ENCODE results near the gene GDPD3. TPM values are rescaled to one million over a fixed set of nuclear protein-coding genes. Genes with fewer than 3 reads are reported as not detected.

Gene GDPD3
- total and polyA plus RNA-seq, 2 experiments from 2014 or later = 0.94 to 1.4 TPM

DNA sequence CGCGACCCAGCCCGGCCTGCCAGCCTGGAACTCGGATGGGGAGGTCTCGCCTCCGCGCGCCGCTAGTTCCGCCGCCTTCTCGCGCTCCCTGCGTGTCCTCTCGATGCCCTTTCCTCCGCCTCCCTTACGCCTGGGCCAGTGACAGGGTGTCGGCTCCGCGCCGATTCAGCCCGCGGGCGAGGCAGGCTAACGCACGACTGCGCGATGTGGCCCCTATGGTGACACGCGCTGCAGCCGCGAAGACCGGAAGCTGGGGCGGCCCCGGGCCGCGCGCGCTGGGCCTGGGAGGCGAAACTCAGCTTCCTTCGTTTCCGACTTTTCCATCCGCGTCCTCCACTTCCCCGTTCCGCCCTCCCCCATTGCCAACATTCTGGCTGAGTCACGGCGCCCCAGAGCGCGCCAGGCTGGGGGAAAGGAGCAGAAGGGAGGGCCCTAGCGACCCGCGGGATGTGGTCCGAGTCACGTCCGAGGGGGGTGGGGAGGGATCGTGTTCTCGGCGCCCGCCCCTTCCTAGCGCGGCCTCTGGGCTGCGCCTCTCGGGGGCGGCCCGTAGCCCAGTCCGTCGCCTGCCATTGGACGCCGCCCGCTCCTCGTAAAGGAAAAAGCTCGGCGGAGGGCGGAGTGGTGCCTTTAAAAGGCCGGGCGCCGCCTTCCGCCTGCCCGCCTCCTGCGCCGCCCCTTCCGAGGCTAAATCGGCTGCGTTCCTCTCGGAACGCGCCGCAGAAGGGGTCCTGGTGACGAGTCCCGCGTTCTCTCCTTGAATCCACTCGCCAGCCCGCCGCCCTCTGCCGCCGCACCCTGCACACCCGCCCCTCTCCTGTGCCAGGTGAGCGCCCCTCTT is 48.0 kb downstream of the GDPD3 start, which contains the start of gene ALDOA:
Gene ALDOA (plus strand): TSS at position 659 of the 841 bp plus-strand sequence. CDS start 1,138 bp downstream, outside the sequence.
- Histone ChIP-seq H4K20me1 (replicated peaks; ENCODE audit: insufficient read depth) (peaks cover 23% of the 10 kb centered on the region; the same call in 1 of the 2 replicates), H3K36me3 (ENCODE audit: insufficient read depth) (peaks cover 16% of the 10 kb centered on the region), H3K4me3 (peak within 1 kb of the TSS; percentile 97), H3K27ac (ENCODE audit: low read depth) (peak within 1 kb of the TSS; percentile 96), H3K79me2 (replicated peaks; ENCODE audit: insufficient read depth) (peaks cover 36% of the 10 kb centered on the region), H2AFZ (peak within 1 kb of the TSS; percentile 84; the same call in 1 of the 2 replicates), H3K27me3 (ENCODE audit: insufficient read depth) (no peaks in the 10 kb centered on the region), H3F3A (replicated peaks; ENCODE audit: low read depth) (peaks cover 47% of the 10 kb centered on the region), H3K4me2 (peak within 1 kb of the TSS; percentile 99), H3K9me2 (ENCODE audit: insufficient read depth) (no peaks in the 10 kb centered on the region), H3K4me1 (ENCODE audit: insufficient read depth) (peaks cover 11% of the 10 kb centered on the region)
- H3K27me3 Mint-ChIP-seq (ENCODE audit: insufficient read depth, low read depth, poor library complexity) = peaks cover 27% of the 10 kb centered on the region
- peaks cover 42% of the 10 kb centered on the region for H3K36me3 Mint-ChIP-seq (ENCODE audit: low read depth)
- peak; percentile 98 for DNase-seq (ENCODE audit: low spot score)
- H3K27ac Mint-ChIP-seq = peak within 1 kb of the TSS; percentile 99
- H3K9me3 Mint-ChIP-seq = no peaks in the 10 kb centered on the region; the same call in 2 of the 3 replicates
- peaks cover 25% of the 10 kb centered on the region for H3K4me1 Mint-ChIP-seq
- peak within 1 kb of the TSS; percentile 96 for H3K4me3 Mint-ChIP-seq
- peak; percentile 82 for ATAC-seq
- TF ChIP-seq CREB1 (CRISPR knock-in tag; IDR thresholded peaks at IDR 0.05; ENCODE audit: low read depth) = peak; percentile 63; the same call in 1 of the 2 replicates
- TF ChIP-seq, protein P1, sequence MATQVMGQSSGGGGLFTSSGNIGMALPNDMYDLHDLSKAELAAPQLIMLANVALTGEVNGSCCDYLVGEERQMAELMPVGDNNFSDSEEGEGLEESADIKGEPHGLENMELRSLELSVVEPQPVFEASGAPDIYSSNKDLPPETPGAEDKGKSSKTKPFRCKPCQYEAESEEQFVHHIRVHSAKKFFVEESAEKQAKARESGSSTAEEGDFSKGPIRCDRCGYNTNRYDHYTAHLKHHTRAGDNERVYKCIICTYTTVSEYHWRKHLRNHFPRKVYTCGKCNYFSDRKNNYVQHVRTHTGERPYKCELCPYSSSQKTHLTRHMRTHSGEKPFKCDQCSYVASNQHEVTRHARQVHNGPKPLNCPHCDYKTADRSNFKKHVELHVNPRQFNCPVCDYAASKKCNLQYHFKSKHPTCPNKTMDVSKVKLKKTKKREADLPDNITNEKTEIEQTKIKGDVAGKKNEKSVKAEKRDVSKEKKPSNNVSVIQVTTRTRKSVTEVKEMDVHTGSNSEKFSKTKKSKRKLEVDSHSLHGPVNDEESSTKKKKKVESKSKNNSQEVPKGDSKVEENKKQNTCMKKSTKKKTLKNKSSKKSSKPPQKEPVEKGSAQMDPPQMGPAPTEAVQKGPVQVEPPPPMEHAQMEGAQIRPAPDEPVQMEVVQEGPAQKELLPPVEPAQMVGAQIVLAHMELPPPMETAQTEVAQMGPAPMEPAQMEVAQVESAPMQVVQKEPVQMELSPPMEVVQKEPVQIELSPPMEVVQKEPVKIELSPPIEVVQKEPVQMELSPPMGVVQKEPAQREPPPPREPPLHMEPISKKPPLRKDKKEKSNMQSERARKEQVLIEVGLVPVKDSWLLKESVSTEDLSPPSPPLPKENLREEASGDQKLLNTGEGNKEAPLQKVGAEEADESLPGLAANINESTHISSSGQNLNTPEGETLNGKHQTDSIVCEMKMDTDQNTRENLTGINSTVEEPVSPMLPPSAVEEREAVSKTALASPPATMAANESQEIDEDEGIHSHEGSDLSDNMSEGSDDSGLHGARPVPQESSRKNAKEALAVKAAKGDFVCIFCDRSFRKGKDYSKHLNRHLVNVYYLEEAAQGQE (IDR thresholded peaks at IDR 0.05; ENCODE audit: unreplicated experiment) = peak; percentile 31
- no peak for TF ChIP-seq NANOG (IDR thresholded peaks at IDR 0.05; ENCODE audit: borderline replicate concordance)
- TF ChIP-seq, protein P2, sequence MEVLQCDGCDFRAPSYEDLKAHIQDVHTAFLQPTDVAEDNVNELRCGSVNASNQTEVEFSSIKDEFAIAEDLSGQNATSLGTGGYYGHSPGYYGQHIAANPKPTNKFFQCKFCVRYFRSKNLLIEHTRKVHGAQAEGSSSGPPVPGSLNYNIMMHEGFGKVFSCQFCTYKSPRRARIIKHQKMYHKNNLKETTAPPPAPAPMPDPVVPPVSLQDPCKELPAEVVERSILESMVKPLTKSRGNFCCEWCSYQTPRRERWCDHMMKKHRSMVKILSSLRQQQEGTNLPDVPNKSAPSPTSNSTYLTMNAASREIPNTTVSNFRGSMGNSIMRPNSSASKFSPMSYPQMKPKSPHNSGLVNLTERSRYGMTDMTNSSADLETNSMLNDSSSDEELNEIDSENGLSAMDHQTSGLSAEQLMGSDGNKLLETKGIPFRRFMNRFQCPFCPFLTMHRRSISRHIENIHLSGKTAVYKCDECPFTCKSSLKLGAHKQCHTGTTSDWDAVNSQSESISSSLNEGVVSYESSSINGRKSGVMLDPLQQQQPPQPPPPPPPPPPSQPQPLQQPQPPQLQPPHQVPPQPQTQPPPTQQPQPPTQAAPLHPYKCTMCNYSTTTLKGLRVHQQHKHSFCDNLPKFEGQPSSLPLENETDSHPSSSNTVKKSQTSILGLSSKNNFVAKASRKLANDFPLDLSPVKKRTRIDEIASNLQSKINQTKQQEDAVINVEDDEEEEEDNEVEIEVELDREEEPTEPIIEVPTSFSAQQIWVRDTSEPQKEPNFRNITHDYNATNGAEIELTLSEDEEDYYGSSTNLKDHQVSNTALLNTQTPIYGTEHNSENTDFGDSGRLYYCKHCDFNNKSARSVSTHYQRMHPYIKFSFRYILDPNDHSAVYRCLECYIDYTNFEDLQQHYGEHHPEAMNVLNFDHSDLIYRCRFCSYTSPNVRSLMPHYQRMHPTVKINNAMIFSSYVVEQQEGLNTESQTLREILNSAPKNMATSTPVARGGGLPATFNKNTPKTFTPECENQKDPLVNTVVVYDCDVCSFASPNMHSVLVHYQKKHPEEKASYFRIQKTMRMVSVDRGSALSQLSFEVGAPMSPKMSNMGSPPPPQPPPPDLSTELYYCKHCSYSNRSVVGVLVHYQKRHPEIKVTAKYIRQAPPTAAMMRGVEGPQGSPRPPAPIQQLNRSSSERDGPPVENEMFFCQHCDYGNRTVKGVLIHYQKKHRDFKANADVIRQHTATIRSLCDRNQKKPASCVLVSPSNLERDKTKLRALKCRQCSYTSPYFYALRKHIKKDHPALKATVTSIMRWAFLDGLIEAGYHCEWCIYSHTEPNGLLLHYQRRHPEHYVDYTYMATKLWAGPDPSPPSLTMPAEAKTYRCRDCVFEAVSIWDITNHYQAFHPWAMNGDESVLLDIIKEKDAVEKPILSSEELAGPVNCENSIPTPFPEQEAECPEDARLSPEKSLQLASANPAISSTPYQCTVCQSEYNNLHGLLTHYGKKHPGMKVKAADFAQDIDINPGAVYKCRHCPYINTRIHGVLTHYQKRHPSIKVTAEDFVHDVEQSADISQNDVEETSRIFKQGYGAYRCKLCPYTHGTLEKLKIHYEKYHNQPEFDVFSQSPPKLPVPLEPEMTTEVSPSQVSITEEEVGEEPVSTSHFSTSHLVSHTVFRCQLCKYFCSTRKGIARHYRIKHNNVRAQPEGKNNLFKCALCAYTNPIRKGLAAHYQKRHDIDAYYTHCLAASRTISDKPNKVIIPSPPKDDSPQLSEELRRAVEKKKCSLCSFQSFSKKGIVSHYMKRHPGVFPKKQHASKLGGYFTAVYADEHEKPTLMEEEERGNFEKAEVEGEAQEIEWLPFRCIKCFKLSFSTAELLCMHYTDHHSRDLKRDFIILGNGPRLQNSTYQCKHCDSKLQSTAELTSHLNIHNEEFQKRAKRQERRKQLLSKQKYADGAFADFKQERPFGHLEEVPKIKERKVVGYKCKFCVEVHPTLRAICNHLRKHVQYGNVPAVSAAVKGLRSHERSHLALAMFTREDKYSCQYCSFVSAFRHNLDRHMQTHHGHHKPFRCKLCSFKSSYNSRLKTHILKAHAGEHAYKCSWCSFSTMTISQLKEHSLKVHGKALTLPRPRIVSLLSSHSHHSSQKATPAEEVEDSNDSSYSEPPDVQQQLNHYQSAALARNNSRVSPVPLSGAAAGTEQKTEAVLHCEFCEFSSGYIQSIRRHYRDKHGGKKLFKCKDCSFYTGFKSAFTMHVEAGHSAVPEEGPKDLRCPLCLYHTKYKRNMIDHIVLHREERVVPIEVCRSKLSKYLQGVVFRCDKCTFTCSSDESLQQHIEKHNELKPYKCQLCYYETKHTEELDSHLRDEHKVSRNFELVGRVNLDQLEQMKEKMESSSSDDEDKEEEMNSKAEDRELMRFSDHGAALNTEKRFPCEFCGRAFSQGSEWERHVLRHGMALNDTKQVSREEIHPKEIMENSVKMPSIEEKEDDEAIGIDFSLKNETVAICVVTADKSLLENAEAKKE (CRISPR knock-in tag; IDR thresholded peaks at IDR 0.05) = no peak
- no peak for TF ChIP-seq JUNB (IDR thresholded peaks at IDR 0.05; ENCODE audit: unreplicated experiment)
- TF ChIP-seq EZH2 (IDR thresholded peaks at IDR 0.05; ENCODE audit: low read depth, unreplicated experiment) = no peak
- TF ChIP-seq, protein P3, sequence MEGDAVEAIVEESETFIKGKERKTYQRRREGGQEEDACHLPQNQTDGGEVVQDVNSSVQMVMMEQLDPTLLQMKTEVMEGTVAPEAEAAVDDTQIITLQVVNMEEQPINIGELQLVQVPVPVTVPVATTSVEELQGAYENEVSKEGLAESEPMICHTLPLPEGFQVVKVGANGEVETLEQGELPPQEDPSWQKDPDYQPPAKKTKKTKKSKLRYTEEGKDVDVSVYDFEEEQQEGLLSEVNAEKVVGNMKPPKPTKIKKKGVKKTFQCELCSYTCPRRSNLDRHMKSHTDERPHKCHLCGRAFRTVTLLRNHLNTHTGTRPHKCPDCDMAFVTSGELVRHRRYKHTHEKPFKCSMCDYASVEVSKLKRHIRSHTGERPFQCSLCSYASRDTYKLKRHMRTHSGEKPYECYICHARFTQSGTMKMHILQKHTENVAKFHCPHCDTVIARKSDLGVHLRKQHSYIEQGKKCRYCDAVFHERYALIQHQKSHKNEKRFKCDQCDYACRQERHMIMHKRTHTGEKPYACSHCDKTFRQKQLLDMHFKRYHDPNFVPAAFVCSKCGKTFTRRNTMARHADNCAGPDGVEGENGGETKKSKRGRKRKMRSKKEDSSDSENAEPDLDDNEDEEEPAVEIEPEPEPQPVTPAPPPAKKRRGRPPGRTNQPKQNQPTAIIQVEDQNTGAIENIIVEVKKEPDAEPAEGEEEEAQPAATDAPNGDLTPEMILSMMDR (conservative IDR thresholded peaks at IDR 0.05; ENCODE audit: low read depth in 2 of 2) = no peak
- TF ChIP-seq STAT1 (IDR thresholded peaks at IDR 0.05; ENCODE audit: unreplicated experiment) = no peak
- no peak for TF ChIP-seq EZH2phosphoT487 (IDR thresholded peaks at IDR 0.05; ENCODE audit: unreplicated experiment)
- TF ChIP-seq POLR2AphosphoS5 (IDR thresholded peaks at IDR 0.05; ENCODE audit: low read depth) = peak; percentile 92
- TF ChIP-seq, protein P4, sequence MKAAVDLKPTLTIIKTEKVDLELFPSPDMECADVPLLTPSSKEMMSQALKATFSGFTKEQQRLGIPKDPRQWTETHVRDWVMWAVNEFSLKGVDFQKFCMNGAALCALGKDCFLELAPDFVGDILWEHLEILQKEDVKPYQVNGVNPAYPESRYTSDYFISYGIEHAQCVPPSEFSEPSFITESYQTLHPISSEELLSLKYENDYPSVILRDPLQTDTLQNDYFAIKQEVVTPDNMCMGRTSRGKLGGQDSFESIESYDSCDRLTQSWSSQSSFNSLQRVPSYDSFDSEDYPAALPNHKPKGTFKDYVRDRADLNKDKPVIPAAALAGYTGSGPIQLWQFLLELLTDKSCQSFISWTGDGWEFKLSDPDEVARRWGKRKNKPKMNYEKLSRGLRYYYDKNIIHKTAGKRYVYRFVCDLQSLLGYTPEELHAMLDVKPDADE (IDR thresholded peaks at IDR 0.05) = 0 out of 2 replicates have a peak, but pooled peaks have one; percentile 29
